ENCODE measurements around the gene AGBL3. TPM values are rescaled to one million over a fixed set of nuclear protein-coding genes. Genes with fewer than 3 reads are reported as not detected.

The AGBL3 gene
- total and polyA plus RNA-seq, 9 of the 15 experiments (the other 6 are each of a cell fraction or from before 2014, with no cell fraction given): 0.54 to 2.9 (median 1.7) TPM

- no peak overlapping the region for H3K4me3 ChIP-seq
- H3K9ac ChIP-seq (ENCODE audit: insufficient read depth in 1 of 2, low read depth in 2 of 2, low read length in 2 of 2): no peak overlapping the region
- no peak overlapping the region for H2AFZ ChIP-seq (ENCODE audit: low read depth, low read length)
- H3K27ac ChIP-seq (ENCODE audit: extremely low read depth, low read depth, low read length): no peak overlapping the region
- ATAC-seq (no peak), DNase-seq (ENCODE audit: extremely low read depth in 1 of 4, low spot score in 3 of 4) (no peak), FAIRE-seq (no peak)
- H3K9me3 ChIP-seq (replicated peaks; ENCODE audit: control insufficient read depth, insufficient read depth, low read depth, low read length): no peaks in the 10 kb centered on the region
- no TSS peak for BruUV-seq (replicated peaks)
- no peaks in the 10 kb centered on the region for H4K20me1 ChIP-seq (replicated peaks; ENCODE audit: control insufficient read depth, insufficient read depth, low read length)
- intact Hi-C loops (cut with micrococcal nuclease): no loop called here
- H3K79me2 ChIP-seq (ENCODE audit: control insufficient read depth, insufficient read depth, low read length): no peaks in the 10 kb centered on the region
- H3K4me2 ChIP-seq (ENCODE audit: insufficient read depth, low read length): no peak overlapping the region
- POLR2A ChIA-PET: no interaction called here
- CTCF ChIA-PET (ENCODE audit: low intra/inter-chr PET ratio): interaction anchor here (0.6 kb wide), 1 partner anchor 35 kb away, joined by 3 read pairs; no protein-coding TSS in a partner anchor
- H3K4me1 ChIP-seq (replicated peaks in 1 of 2; ENCODE audit: control insufficient read depth in 2 of 2, insufficient read depth in 2 of 2, low read length in 2 of 2): no peaks in the 10 kb centered on the region
- H3K27me3 ChIP-seq (ENCODE audit: control insufficient read depth in 2 of 2, insufficient read depth in 2 of 2, low read length in 2 of 2): no peaks in the 10 kb centered on the region
- in situ Hi-C loops (cut with MboI): no loop called here
- TF ChIP-seq CEBPB (tag; IDR thresholded peaks at IDR 0.05) (peak; percentile 69), STAG1 (CRISPR knock-in tag; IDR thresholded peaks at IDR 0.05; ENCODE audit: borderline replicate concordance) (no peak), TRIM24 (IDR thresholded peaks at IDR 0.05) (peak in 1 of 2 experiments; percentile 34; a peak in 1 of 4 replicates), ARID3B (CRISPR knock-in tag; IDR thresholded peaks at IDR 0.05; ENCODE audit: borderline replicate concordance) (no peak), MBD1 (CRISPR knock-in tag; IDR thresholded peaks at IDR 0.05) (no peak), MLX (CRISPR knock-in tag; conservative IDR thresholded peaks at IDR 0.05) (no peak), IRF9 (tag; IDR thresholded peaks at IDR 0.05) (0 out of 2 replicates have a peak, but pooled peaks have one; percentile 21), CEBPG (CRISPR knock-in tag; IDR thresholded peaks at IDR 0.05) (no peak), CEBPG (tag; conservative IDR thresholded peaks at IDR 0.05 in 1 of 2, IDR thresholded peaks at IDR 0.05 in 1 of 2) (peak; percentile 64 to 90), ZNF175 (CRISPR knock-in tag; IDR thresholded peaks at IDR 0.05; ENCODE audit: low read depth) (no peak)
- no peaks in the 10 kb centered on the region for H3K36me3 ChIP-seq (ENCODE audit: control insufficient read depth, insufficient read depth, low read length)
- no peaks in the 10 kb centered on the region for H3K9me1 ChIP-seq (ENCODE audit: control insufficient read depth, insufficient read depth, low read length)
These were observed 92.8 kb downstream of the AGBL3 start for GRCh38 chr7:135079068-135079467.
